ENCODE results near the gene ACADM.
"Not testable (repeated sequence)": the region's sequence is repeated elsewhere in the genome, so short reads cannot be mapped to it uniquely, and the experiment has no call there.

The ACADM gene

DNA sequence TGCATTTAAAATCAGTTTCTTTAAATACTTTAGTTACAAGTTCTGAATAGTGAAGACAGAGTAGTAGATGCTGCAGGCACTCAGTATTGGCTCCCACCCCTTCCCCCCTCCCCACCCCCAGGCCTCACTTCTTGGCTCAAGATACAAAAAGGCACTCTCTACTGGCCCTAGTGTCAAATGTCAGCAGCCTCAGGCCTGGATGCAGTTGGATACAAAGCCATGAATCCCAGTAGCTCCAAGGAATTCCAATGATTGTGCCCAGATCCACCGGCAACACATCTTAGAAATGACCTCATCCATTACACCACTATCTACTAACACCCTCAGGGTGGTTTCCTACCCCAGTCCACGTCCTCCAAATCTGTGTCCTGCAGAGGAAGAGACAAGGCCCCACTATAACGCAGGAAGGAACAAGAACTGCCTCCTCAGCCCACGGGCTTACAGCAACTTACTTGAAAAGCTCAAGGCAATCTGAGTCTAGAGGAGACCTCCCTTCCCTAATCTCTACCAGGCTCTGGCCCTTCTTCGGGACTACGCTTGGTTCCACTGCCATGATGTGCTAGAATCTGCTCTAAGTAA is 17.6 kb downstream of the ACADM start:
- DNase-seq (ENCODE audit: low spot score) = no peak

DNA sequence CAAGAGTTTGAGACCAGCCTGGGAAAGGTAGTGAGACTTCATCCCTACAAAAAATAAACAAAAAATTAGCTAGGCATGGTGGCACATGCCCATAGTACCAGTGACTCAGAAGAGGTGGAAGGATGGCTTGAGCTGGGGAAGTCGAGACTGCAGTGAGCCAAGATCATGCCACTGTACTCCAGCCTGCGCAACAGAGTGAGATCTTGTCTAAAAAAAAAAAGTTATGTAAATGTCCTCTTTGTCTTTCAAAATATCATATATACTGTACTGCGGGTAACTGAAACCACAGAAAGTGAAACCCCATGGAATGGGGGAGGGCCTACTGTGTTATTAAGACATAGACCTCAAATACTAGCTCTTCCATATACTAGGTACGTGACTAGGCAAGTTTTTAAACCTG is 20.8 kb downstream of the ACADM start:
- no peak for DNase-seq (ENCODE audit: low spot score)

DNA sequence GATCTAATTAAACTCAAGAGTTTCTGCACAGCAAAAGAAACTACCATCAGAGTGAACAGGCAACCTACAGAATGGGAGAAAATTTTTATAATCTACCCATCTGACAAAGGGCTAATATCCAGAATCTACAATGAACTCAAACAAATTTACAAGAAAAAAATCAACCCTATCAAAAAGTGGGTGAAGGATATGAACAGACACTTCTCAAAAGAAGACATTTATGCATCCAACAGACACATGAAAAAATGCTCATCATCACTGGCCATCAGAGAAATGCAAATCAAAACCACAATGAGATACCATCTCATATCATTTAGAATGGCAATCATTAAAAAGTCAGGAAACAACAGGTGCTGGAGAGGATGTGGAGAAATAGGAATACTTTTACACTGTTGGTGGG is 32.7 kb downstream of the ACADM start:
- DNase-seq (ENCODE audit: low spot score) = not testable (repeated sequence)

DNA sequence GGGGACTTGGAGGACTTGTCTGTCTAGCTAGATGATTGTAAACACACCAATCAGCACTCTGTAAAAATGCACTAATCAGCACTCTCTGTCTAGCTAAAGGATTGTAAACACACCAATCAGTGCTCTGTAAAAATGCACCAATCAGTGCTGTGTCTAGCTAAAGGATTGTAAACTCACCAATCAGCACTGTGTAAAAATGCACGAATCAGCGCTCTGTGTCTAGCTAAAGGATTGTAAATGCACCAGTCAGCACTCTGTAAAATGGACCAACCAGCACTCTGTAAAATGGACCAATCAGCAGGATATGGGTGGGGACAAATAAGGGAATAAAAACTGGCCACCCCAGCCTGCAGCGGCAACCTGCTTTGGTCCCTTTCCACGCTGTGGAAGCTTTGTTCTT is 34.0 kb downstream of the ACADM start:
- DNase-seq (ENCODE audit: low spot score) = not testable (repeated sequence)

- no peak for DNase-seq (ENCODE audit: low spot score)
Measured at GRCh38 chr1:75764057-75764655, 39.6 kb downstream of the ACADM start.

GRCh38 chr1:75765697-75766355 is 41.3 kb downstream of the ACADM start:
- DNase-seq (ENCODE audit: low spot score) = no peak

GRCh38 chr1:75768016-75768415 is 43.5 kb downstream of the ACADM start:
- DNase-seq (ENCODE audit: low spot score) = no peak

- no peak for DNase-seq (ENCODE audit: low spot score)
Measured at GRCh38 chr1:75770761-75771160, 46.3 kb downstream of the ACADM start.

DNA sequence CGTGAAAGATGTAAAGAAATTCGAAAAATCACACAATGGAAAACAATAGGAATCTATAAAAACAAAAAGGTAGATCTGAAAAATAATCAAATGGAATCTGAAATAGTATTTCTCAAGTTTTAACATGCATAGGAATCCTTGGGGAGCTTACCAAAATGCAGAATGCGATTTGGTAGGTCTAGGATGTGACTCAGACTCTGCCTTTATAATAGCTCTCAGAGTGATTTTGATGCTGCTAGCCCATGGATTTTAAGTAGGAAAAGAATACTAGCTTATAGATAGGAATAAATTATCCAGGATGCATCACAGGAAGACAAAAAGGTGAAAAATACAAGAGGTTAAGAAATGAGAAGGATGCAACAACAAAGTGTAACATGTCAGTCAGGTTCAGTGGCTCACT is 47.5 kb downstream of the ACADM start:
- no peak for DNase-seq (ENCODE audit: low spot score)

DNA sequence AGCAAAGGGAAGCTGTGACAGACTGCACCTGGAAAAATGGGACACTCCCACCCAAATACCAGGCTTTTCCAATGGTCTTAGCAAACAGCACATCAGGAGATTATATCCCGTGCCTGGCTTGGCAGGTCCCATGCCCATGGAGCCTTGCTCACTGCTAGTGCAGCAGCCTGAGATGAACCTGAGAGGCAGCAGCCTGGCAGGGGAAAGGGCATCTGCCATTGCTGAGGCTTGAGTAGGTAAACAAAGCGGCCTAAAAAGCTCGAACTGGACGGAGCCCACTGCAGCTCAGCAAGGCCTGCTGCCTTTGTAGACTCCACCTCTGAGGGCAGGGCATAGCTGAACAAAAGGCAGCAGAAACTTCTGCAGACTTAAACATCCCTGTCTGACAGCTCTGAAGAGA is 53.3 kb downstream of the ACADM start:
- not testable (repeated sequence) for DNase-seq (ENCODE audit: low spot score)

- DNase-seq (ENCODE audit: low spot score) = not testable (repeated sequence)
Measured at GRCh38 chr1:75778694-75779093, 54.2 kb downstream of the ACADM start.

- not testable (repeated sequence) for DNase-seq (ENCODE audit: low spot score)
Measured at GRCh38 chr1:75780183-75780582, 55.7 kb downstream of the ACADM start.

DNA sequence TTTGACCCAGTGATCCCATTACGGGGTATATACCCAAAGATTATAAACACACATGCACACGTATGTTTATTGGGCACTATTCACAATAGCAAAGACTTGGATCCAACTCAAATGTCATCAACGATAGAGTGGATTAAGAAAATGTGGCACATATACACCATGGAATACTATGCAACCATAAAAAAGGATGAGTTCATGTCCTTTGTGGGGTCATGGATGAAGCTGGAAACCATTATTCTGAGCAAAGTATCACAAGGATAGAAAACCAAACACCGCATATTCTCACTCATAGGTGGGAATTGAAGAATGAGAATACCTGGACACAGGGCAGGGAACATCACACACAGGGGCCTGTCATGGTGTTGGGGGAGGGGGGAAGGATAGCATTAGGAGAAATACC is 59.4 kb downstream of the ACADM start:
- DNase-seq (ENCODE audit: low spot score) = not testable (repeated sequence)

- no peak for DNase-seq (ENCODE audit: low spot score)
Measured at GRCh38 chr1:75785320-75785982, 60.9 kb downstream of the ACADM start.

- DNase-seq (ENCODE audit: low spot score) = peak; percentile 96
Measured at GRCh38 chr1:75785983-75786853, 61.7 kb downstream of the ACADM start, which contains the start of gene RABGGTB. TSS of gene RABGGTB (plus strand) at chr1:75786256. CDS start at chr1:75786272, 16 bp downstream.

- no peak for DNase-seq (ENCODE audit: low spot score)
Measured at GRCh38 chr1:75786901-75787493, 62.5 kb downstream of the ACADM start.

DNA sequence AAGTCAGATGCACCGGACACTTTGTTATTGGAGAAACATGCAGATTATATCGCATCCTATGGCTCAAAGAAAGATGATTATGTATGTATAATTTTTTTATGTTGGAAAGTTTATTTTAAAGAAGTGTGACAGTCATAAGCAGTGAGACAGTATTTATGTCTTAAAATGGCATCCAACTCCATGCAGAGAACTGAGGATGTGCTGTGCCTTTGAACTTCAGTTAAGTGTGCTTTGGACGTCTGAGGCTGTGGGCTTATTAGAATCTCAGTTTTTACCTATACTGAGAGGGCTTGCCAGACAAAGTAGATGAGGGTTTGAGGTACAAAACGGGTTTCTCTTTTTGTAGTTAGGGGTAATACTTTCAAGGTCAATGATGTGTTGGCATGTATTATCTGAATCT is 63.0 kb downstream of the ACADM start:
- no peak for DNase-seq (ENCODE audit: low spot score)

- DNase-seq (ENCODE audit: low spot score) = no peak
Measured at GRCh38 chr1:75789988-75790387, 65.5 kb downstream of the ACADM start.

GRCh38 chr1:75791022-75791421 is 66.5 kb downstream of the ACADM start:
- no peak for DNase-seq (ENCODE audit: low spot score)

DNA sequence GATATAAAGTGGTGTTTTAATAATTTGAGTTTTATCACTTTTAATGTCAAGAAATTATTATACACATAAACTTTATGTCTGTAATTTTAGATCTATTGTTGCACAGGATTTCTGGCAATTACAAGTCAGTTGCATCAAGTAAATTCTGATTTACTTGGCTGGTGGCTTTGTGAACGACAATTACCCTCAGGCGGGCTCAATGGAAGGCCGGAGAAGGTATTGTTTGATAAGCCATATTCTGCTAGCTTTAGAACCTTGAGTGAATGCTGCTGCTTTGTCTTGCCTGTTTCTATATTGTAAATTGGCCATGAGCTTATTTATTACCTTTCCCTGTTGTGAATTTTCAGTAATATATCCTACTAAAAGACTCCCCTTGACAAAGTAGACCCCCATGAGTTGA is 67.6 kb downstream of the ACADM start:
- DNase-seq (ENCODE audit: low spot score) = no peak

- DNase-seq (ENCODE audit: low spot score) = no peak
Measured at GRCh38 chr1:75794382-75794781, 69.9 kb downstream of the ACADM start.
